Measurements from ENCODE around the gene FAM171A1.
"Not testable (repeated sequence)": the region's sequence is repeated elsewhere in the genome, so short reads cannot be mapped to it uniquely, and the experiment has no call there.

Gene FAM171A1

GRCh38 chr10:15344256-15344875 is 26.7 kb downstream of the FAM171A1 start:
- DNase-seq, result no peak
- no peaks in the 10 kb centered on the region for H3K36me3 Mint-ChIP-seq (ENCODE audit: low read depth)
- peaks cover 20% of the 10 kb centered on the region for H3K27me3 Mint-ChIP-seq
- H3K4me3 Mint-ChIP-seq, result no peak overlapping the region
- no peaks in the 10 kb centered on the region for H3K9me3 Mint-ChIP-seq
- H3K27ac Mint-ChIP-seq, result no peak overlapping the region
- H3K4me1 Mint-ChIP-seq (ENCODE audit: low read depth), result peaks cover 2% of the 10 kb centered on the region

- Mint-ChIP-seq H3K9me3 (no peaks in the 10 kb centered on the region), H3K27me3 (peaks cover 17% of the 10 kb centered on the region)
Observed at GRCh38 chr10:15342970-15343369, 28.1 kb downstream of the FAM171A1 start.

GRCh38 chr10:15341502-15342128 is 29.5 kb downstream of the FAM171A1 start:
- Mint-ChIP-seq H3K4me1 (ENCODE audit: low read depth) (peaks cover 2% of the 10 kb centered on the region), H3K36me3 (ENCODE audit: low read depth) (no peaks in the 10 kb centered on the region)

More at GRCh38 chr10:15342970-15343369, 28.1 kb downstream of the FAM171A1 start:
- no peak overlapping the region for H3K4me3 Mint-ChIP-seq
- H3K27ac Mint-ChIP-seq, result no peak overlapping the region
- H3K4me1 Mint-ChIP-seq (ENCODE audit: low read depth), result peaks cover 2% of the 10 kb centered on the region
- no peaks in the 10 kb centered on the region for H3K36me3 Mint-ChIP-seq (ENCODE audit: low read depth)
- DNase-seq, result no peak

GRCh38 chr10:15339892-15340291 is 31.2 kb downstream of the FAM171A1 start:
- H3K27me3 Mint-ChIP-seq, result peaks cover 13% of the 10 kb centered on the region
- peaks cover under 1% of the 10 kb centered on the region for H3K4me1 Mint-ChIP-seq (ENCODE audit: low read depth)
- DNase-seq, result no peak
- H3K4me3 Mint-ChIP-seq, result no peak overlapping the region
- H3K27ac Mint-ChIP-seq, result no peak overlapping the region
- no peaks in the 10 kb centered on the region for H3K36me3 Mint-ChIP-seq (ENCODE audit: low read depth)
- no peaks in the 10 kb centered on the region for H3K9me3 Mint-ChIP-seq

More at GRCh38 chr10:15341502-15342128, 29.5 kb downstream of the FAM171A1 start:
- Mint-ChIP-seq H3K9me3 (no peaks in the 10 kb centered on the region), H3K27me3 (peaks cover 17% of the 10 kb centered on the region), H3K27ac (no peak overlapping the region), H3K4me3 (no peak overlapping the region)
- DNase-seq, result no peak

- DNase-seq; H3K4me1 Mint-ChIP-seq (ENCODE audit: low read depth); H3K9me3 Mint-ChIP-seq; H3K4me3 Mint-ChIP-seq; H3K36me3 Mint-ChIP-seq (ENCODE audit: low read depth); H3K27ac Mint-ChIP-seq: not testable (repeated sequence)
- H3K27me3 Mint-ChIP-seq, result peaks cover 10% of the 10 kb centered on the region
Observed at GRCh38 chr10:15337441-15337923, 33.6 kb downstream of the FAM171A1 start.

- no peaks in the 10 kb centered on the region for H3K36me3 Mint-ChIP-seq (ENCODE audit: low read depth)
- DNase-seq, result no peak
- H3K27me3 Mint-ChIP-seq, result peaks cover 4% of the 10 kb centered on the region
- no peaks in the 10 kb centered on the region for H3K9me3 Mint-ChIP-seq
- H3K27ac Mint-ChIP-seq, result no peak overlapping the region
- no peaks in the 10 kb centered on the region for H3K4me1 Mint-ChIP-seq (ENCODE audit: low read depth)
- H3K4me3 Mint-ChIP-seq, result no peak overlapping the region
Observed at GRCh38 chr10:15336211-15336610, 34.9 kb downstream of the FAM171A1 start.

- no peak for DNase-seq
- Mint-ChIP-seq H3K9me3 (no peaks in the 10 kb centered on the region), H3K4me3 (no peak overlapping the region), H3K27ac (no peak overlapping the region), H3K4me1 (ENCODE audit: low read depth) (no peaks in the 10 kb centered on the region), H3K27me3 (peaks cover 4% of the 10 kb centered on the region), H3K36me3 (ENCODE audit: low read depth) (no peaks in the 10 kb centered on the region)
Observed at GRCh38 chr10:15335508-15335907, 35.6 kb downstream of the FAM171A1 start.

- DNase-seq, result no peak
- Mint-ChIP-seq H3K27ac (no peak overlapping the region), H3K9me3 (no peaks in the 10 kb centered on the region), H3K4me1 (ENCODE audit: low read depth) (no peaks in the 10 kb centered on the region), H3K4me3 (no peak overlapping the region), H3K36me3 (ENCODE audit: low read depth) (no peaks in the 10 kb centered on the region), H3K27me3 (peaks cover under 1% of the 10 kb centered on the region)
Observed at GRCh38 chr10:15334650-15335323, 36.3 kb downstream of the FAM171A1 start.

GRCh38 chr10:15333909-15334649 is 37.0 kb downstream of the FAM171A1 start:
- H3K9me3 Mint-ChIP-seq, result no peaks in the 10 kb centered on the region
- no peak overlapping the region for H3K27ac Mint-ChIP-seq
- H3K36me3 Mint-ChIP-seq (ENCODE audit: low read depth), result no peaks in the 10 kb centered on the region
- DNase-seq, result no peak
- no peaks in the 10 kb centered on the region for H3K27me3 Mint-ChIP-seq
- H3K4me1 Mint-ChIP-seq (ENCODE audit: low read depth), result no peaks in the 10 kb centered on the region
- H3K4me3 Mint-ChIP-seq, result no peak overlapping the region

GRCh38 chr10:15333181-15333580 is 37.9 kb downstream of the FAM171A1 start:
- not testable (repeated sequence) for H3K27ac Mint-ChIP-seq; H3K36me3 Mint-ChIP-seq (ENCODE audit: low read depth); H3K4me3 Mint-ChIP-seq; H3K27me3 Mint-ChIP-seq; H3K4me1 Mint-ChIP-seq (ENCODE audit: low read depth); DNase-seq; H3K9me3 Mint-ChIP-seq

- Mint-ChIP-seq H3K27me3 (no peaks in the 10 kb centered on the region), H3K4me3 (no peak overlapping the region), H3K4me1 (ENCODE audit: low read depth) (no peaks in the 10 kb centered on the region), H3K27ac (no peak overlapping the region), H3K36me3 (ENCODE audit: low read depth) (no peaks in the 10 kb centered on the region), H3K9me3 (no peaks in the 10 kb centered on the region)
- no peak for DNase-seq
Observed at GRCh38 chr10:15331461-15331860, 39.6 kb downstream of the FAM171A1 start.

GRCh38 chr10:15329437-15329836 is 41.7 kb downstream of the FAM171A1 start:
- DNase-seq, result no peak
- Mint-ChIP-seq H3K36me3 (ENCODE audit: low read depth) (no peaks in the 10 kb centered on the region), H3K27ac (no peak overlapping the region), H3K27me3 (peaks cover 3% of the 10 kb centered on the region), H3K9me3 (no peaks in the 10 kb centered on the region), H3K4me1 (ENCODE audit: low read depth) (peaks cover 12% of the 10 kb centered on the region), H3K4me3 (no peak overlapping the region)

GRCh38 chr10:15325944-15326284 is 45.2 kb downstream of the FAM171A1 start:
- peaks cover 3% of the 10 kb centered on the region for H3K27me3 Mint-ChIP-seq
- H3K36me3 Mint-ChIP-seq (ENCODE audit: low read depth), result no peaks in the 10 kb centered on the region
- DNase-seq, result no peak
- H3K9me3 Mint-ChIP-seq, result no peaks in the 10 kb centered on the region
- H3K4me1 Mint-ChIP-seq (ENCODE audit: low read depth), result peaks cover 13% of the 10 kb centered on the region
- H3K27ac Mint-ChIP-seq, result no peak overlapping the region
- H3K4me3 Mint-ChIP-seq, result no peak overlapping the region

GRCh38 chr10:15325243-15325943 is 45.7 kb downstream of the FAM171A1 start:
- no peak for DNase-seq
- Mint-ChIP-seq H3K4me3 (no peak overlapping the region), H3K4me1 (ENCODE audit: low read depth) (peaks cover 13% of the 10 kb centered on the region), H3K27me3 (peaks cover 3% of the 10 kb centered on the region), H3K27ac (no peak overlapping the region), H3K36me3 (ENCODE audit: low read depth) (no peaks in the 10 kb centered on the region), H3K9me3 (no peaks in the 10 kb centered on the region)

Measured in activated T-cell treated with anti-CD3 and anti-CD28 coated beads, Interleukin-2, amount 50 U/mL, for 24 hours (primary cell).